Measurements from ENCODE around the gene ST7. TPM values are rescaled to one million over a fixed set of nuclear protein-coding genes. Genes with fewer than 3 reads are reported as not detected.
A peak's percentile ranks its signal among the peaks of the same experiment; 100 is the strongest.

The ST7 gene
- total RNA-seq, 1 donor from 2014 or later, result 107 TPM

DNA sequence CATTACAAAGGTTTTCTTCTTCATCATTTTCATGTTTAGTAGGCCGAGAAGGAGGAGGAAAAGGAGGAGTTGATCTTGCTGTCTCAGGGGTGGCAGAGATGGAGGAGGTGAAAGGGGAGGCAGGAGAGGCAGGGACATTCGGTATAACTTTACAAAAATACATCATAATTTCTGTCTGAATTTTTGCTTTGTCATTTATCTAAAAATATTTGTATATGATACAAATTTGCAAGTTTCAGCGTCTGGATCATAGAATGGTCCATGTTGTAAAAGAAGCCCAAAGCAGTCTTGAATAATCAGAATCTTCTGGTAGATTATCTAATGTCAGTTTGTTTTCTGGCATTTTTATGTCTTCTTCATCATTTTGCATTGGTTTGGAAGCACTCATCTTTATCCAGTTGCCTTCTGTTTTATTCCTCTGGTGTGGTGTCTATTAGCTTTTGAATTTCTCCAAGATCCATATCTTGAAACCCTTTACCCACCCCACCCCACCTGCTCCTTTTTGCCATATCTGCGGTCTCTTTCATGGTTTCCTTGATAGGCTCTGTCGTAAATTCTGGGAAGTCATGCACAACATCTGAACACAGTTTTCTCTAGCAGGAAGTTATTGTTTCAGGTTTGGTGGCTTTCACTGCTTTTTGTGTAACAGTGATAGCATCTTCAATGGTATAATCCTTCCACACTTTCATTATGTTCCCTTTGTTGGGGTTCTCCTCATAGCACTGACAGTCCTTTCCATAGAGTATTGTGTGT is 95.0 kb downstream of the ST7 start:
- DNase-seq, result no peak
- Mint-ChIP-seq H3K27me3 (ENCODE audit: unreplicated experiment) (no peaks in the 10 kb centered on the region), H3K9me3 (ENCODE audit: unreplicated experiment) (peaks cover 3% of the 10 kb centered on the region), H3K27ac (ENCODE audit: unreplicated experiment) (no peak overlapping the region), H3K4me1 (ENCODE audit: low read depth, unreplicated experiment) (peaks cover 25% of the 10 kb centered on the region), H3K36me3 (ENCODE audit: unreplicated experiment) (peaks cover 4% of the 10 kb centered on the region), H3K4me3 (ENCODE audit: unreplicated experiment) (no peak overlapping the region)
- TF ChIP-seq CTCF (IDR thresholded peaks at IDR 0.05; ENCODE audit: partially characterized antibody, unreplicated experiment), result no peak

- Mint-ChIP-seq H3K9me3 (ENCODE audit: unreplicated experiment) (peaks cover 3% of the 10 kb centered on the region), H3K4me1 (ENCODE audit: low read depth, unreplicated experiment) (peaks cover 29% of the 10 kb centered on the region), H3K27ac (ENCODE audit: unreplicated experiment) (no peak overlapping the region), H3K27me3 (ENCODE audit: unreplicated experiment) (no peaks in the 10 kb centered on the region), H3K36me3 (ENCODE audit: unreplicated experiment) (peaks cover 4% of the 10 kb centered on the region), H3K4me3 (ENCODE audit: unreplicated experiment) (no peak overlapping the region)
- DNase-seq, result no peak
- no peak for TF ChIP-seq CTCF (IDR thresholded peaks at IDR 0.05; ENCODE audit: partially characterized antibody, unreplicated experiment)
Observed at GRCh38 chr7:117048882-117049281, 95.6 kb downstream of the ST7 start.

- TF ChIP-seq CTCF (IDR thresholded peaks at IDR 0.05; ENCODE audit: partially characterized antibody, unreplicated experiment), result no peak
Observed at GRCh38 chr7:117051808-117052207, 98.5 kb downstream of the ST7 start.

GRCh38 chr7:117053432-117053831 is 100.1 kb downstream of the ST7 start:
- peaks cover 6% of the 10 kb centered on the region for H3K9me3 Mint-ChIP-seq (ENCODE audit: unreplicated experiment)
- TF ChIP-seq CTCF (IDR thresholded peaks at IDR 0.05; ENCODE audit: partially characterized antibody, unreplicated experiment), result no peak

More at GRCh38 chr7:117051808-117052207, 98.5 kb downstream of the ST7 start:
- H3K4me3 Mint-ChIP-seq (ENCODE audit: unreplicated experiment), result peak overlapping the region; percentile 44
- DNase-seq, result no peak
- peaks cover 2% of the 10 kb centered on the region for H3K27me3 Mint-ChIP-seq (ENCODE audit: unreplicated experiment)
- H3K36me3 Mint-ChIP-seq (ENCODE audit: unreplicated experiment), result no peaks in the 10 kb centered on the region
- peaks cover 20% of the 10 kb centered on the region for H3K4me1 Mint-ChIP-seq (ENCODE audit: low read depth, unreplicated experiment)
- no peak overlapping the region for H3K27ac Mint-ChIP-seq (ENCODE audit: unreplicated experiment)
- peaks cover 6% of the 10 kb centered on the region for H3K9me3 Mint-ChIP-seq (ENCODE audit: unreplicated experiment)

GRCh38 chr7:117061751-117062150 is 108.5 kb downstream of the ST7 start:
- no peaks in the 10 kb centered on the region for H3K4me1 Mint-ChIP-seq (ENCODE audit: low read depth, unreplicated experiment)
- H3K27ac Mint-ChIP-seq (ENCODE audit: unreplicated experiment), result no peak overlapping the region
- no peaks in the 10 kb centered on the region for H3K36me3 Mint-ChIP-seq (ENCODE audit: unreplicated experiment)
- TF ChIP-seq CTCF (IDR thresholded peaks at IDR 0.05; ENCODE audit: partially characterized antibody, unreplicated experiment), result no peak
- no peak for DNase-seq
- H3K9me3 Mint-ChIP-seq (ENCODE audit: unreplicated experiment), result peaks cover 1% of the 10 kb centered on the region
- H3K27me3 Mint-ChIP-seq (ENCODE audit: unreplicated experiment), result no peaks in the 10 kb centered on the region
- H3K4me3 Mint-ChIP-seq (ENCODE audit: unreplicated experiment), result no peak overlapping the region

More at GRCh38 chr7:117053432-117053831, 100.1 kb downstream of the ST7 start:
- H3K27me3 Mint-ChIP-seq (ENCODE audit: unreplicated experiment), result peaks cover 2% of the 10 kb centered on the region
- peaks cover 20% of the 10 kb centered on the region for H3K4me1 Mint-ChIP-seq (ENCODE audit: low read depth, unreplicated experiment)
- no peak overlapping the region for H3K27ac Mint-ChIP-seq (ENCODE audit: unreplicated experiment)
- DNase-seq, result no peak
- H3K36me3 Mint-ChIP-seq (ENCODE audit: unreplicated experiment), result no peaks in the 10 kb centered on the region
- H3K4me3 Mint-ChIP-seq (ENCODE audit: unreplicated experiment), result no peak overlapping the region
